ENCODE data around the gene CLEC16A.

The CLEC16A gene

DNA sequence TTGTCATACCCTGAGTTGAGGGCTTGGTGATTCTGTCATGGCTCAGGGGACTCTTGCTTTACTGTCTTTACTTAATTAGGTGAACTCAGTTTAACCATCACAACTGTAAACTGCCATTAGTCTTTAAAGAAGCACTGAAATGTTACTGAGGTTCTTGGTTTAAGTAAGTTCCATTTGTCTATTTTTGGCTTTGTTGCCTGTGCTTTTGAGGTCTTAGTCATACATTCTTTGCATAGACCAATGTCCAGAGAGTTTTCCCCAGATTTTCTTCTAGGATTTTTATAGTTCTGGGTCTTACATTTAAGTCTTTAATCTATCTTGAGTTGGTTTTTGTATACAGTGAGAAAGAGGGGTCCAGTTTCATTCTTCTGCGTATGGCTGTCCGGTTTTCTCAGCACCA lies 174.1 kb downstream of the CLEC16A start:
- peak; percentile 50 for DNase-seq (ENCODE audit: low read depth)

DNA sequence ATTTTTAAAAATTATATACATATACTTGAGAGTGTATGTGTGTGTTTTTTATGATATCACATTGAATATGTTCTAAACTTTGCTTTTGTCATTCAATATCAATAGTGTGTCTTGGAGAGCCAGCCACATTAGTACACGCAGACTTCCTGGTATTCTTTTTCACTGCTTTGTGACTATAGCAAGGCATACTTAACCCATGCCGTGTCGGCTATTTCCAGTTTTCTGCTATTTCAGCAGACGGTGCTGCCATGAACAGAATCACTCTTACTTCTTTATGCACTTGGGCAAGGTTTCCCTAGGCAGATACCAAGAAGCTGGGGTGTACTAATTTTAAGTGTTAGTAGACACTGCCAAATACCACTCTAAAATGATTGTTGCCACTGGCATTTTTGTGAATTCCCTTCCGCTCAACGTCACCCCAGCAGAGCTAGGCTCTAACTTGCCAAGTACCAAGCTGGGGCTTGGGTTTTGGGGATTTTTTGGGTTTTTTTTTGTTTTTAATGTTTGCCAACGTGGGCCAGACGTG lies 176.8 kb downstream of the CLEC16A start:
- DNase-seq (ENCODE audit: low read depth): no peak
- H3K4me3 ChIP-seq (ENCODE audit: low read depth, low read length): no peak overlapping the region
- TF ChIP-seq, protein P1, sequence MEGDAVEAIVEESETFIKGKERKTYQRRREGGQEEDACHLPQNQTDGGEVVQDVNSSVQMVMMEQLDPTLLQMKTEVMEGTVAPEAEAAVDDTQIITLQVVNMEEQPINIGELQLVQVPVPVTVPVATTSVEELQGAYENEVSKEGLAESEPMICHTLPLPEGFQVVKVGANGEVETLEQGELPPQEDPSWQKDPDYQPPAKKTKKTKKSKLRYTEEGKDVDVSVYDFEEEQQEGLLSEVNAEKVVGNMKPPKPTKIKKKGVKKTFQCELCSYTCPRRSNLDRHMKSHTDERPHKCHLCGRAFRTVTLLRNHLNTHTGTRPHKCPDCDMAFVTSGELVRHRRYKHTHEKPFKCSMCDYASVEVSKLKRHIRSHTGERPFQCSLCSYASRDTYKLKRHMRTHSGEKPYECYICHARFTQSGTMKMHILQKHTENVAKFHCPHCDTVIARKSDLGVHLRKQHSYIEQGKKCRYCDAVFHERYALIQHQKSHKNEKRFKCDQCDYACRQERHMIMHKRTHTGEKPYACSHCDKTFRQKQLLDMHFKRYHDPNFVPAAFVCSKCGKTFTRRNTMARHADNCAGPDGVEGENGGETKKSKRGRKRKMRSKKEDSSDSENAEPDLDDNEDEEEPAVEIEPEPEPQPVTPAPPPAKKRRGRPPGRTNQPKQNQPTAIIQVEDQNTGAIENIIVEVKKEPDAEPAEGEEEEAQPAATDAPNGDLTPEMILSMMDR (conservative IDR thresholded peaks at IDR 0.05; ENCODE audit: low read depth, low read length): no peak

More for the DNA sequence above, 174.1 kb downstream of the CLEC16A start:
- no peak overlapping the region for H3K4me3 ChIP-seq (ENCODE audit: low read depth, low read length)
- TF ChIP-seq, protein P1 (conservative IDR thresholded peaks at IDR 0.05; ENCODE audit: low read depth, low read length): no peak

DNA sequence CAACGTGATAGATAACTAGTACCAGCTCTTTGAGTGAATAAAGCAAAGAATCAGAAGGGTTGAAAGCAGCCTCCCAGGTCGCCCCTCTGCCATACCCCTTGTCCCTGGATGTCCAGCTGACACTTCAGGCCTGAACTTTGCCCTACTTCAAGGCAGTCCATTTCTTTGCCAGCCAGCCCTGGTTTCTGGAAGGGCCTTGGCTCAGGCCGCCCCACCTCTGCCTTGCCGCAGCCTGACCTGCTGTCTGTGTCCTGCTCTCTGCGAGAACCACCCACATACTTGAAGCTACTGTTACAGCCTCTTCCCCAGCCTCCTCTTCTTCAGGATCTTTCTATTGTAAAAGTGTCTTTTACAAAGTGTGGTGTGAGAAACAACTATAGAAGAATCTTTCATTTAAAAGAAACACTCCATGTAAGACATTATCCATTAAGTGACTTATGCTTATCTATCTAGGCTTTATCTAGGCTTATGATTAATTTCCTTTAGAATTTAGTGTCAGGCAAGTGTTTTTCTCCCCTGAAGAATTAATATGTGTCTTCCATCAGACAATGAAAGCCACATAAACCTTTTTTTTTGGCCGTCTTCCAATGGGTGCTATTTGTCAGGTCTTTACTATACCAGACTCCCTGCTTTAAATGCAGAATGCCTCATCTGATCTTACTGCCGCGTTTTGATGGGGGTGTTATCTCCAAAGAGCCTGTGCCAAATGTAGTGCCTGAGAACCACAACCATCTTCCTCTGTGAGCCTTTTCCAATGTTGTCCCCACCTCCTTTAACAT lies 177.7 kb downstream of the CLEC16A start:
- TF ChIP-seq, protein P1 (conservative IDR thresholded peaks at IDR 0.05; ENCODE audit: low read depth, low read length): no peak
- DNase-seq (ENCODE audit: low read depth): no peak
- H3K4me3 ChIP-seq (ENCODE audit: low read depth, low read length): no peak overlapping the region

DNA sequence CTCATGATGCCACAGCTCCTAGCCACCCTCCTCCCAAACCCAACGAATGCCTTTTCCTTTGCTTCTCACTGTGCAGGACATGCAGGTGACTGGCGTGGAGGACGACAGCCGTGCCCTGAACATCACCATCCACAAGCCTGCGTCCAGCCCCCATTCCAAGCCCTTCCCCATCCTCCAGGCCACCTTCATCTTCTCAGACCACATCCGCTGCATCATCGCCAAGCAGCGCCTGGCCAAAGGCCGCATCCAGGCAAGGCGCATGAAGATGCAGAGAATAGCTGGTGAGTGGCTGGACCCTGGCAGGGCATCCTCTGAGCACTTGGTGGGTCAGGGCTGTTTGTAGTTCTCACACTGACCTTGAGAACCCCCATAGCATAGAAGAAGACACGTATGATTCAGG lies 179.3 kb downstream of the CLEC16A start:
- no peak overlapping the region for H3K4me3 ChIP-seq (ENCODE audit: low read depth, low read length)
- TF ChIP-seq, protein P1 (conservative IDR thresholded peaks at IDR 0.05; ENCODE audit: low read depth, low read length): no peak
- no peak for DNase-seq (ENCODE audit: low read depth)

DNA sequence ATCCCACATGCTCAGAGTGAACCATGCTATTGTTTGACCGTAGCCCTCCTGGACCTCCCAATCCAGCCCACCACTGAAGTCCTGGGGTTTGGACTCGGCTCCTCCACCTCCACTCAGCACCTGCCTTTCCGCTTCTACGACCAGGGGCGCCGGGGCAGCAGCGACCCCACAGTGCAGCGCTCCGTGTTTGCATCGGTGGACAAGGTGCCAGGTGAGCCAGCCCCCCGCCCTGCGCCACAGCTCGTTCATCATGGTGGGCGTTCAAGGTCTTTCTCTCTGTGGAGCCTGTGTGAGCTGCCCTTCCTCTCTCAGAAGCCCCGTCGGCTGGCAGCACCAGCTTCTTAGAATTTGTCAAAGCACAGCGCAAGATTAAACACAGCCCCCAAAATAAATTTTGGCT lies 181.6 kb downstream of the CLEC16A start:
- no peak overlapping the region for H3K4me3 ChIP-seq (ENCODE audit: low read depth, low read length)
- DNase-seq (ENCODE audit: low read depth): no peak
- TF ChIP-seq, protein P1 (conservative IDR thresholded peaks at IDR 0.05; ENCODE audit: low read depth, low read length): no peak

DNA sequence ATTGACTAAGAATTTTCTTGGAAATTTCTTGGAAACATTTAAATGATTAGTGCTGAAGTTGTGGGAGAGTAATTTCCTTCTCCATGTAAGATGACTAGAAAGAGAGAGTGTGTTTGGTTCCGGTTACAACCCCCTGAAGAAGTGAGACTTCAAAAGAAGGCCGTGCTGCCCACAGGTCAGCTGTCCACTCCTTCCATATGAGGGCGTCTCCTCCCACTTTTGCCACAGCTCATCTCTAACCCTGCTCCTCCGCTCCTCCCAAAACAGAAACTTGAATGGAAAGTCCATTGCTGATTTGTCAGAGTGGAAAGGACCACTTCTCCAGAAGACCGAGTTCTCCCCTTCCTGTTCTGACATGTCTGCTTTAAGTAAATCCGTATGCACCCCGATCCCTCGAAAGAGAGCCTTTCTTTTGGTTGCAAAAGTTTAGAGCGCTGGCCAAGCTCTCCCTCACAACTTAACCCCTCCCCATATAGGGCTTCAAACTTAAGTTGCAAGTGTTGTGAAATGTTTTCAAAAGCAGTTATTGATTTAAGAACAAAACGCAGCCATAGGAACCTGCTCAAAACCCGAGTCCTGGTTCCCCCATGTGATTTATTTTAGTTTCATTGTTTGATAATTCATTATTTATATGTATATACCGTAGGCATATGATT lies 182.2 kb downstream of the CLEC16A start:
- no peak overlapping the region for H3K4me3 ChIP-seq (ENCODE audit: low read depth, low read length)
- no peak for DNase-seq (ENCODE audit: low read depth)
- TF ChIP-seq, protein P1 (conservative IDR thresholded peaks at IDR 0.05; ENCODE audit: low read depth, low read length): no peak
